HG02973 (cell line): ENCODE results near the gene POLR1B.
"Not testable (repeated sequence)": the region's sequence is repeated elsewhere in the genome, so short reads cannot be mapped to it uniquely, and the experiment has no call there.

ENCODE experiments used
- ATAC-seq: cut with Tn5 transposase; IDR thresholded peaks from one replicate; pipeline ENCODE4 v1.9.1; 2021; ENCODE audit warnings: moderate library complexity; ENCODE audit not compliant: unreplicated experiment

POLR1B gene

GRCh38 chr2:112600634-112601033, 58.4 kb downstream of the POLR1B start:
- ATAC-seq = no peak

GRCh38 chr2:112601754-112602153, 59.5 kb downstream of the POLR1B start:
- no peak for ATAC-seq

GRCh38 chr2:112602917-112603316, 60.7 kb downstream of the POLR1B start:
- no peak for ATAC-seq

- ATAC-seq = no peak
Measured at GRCh38 chr2:112603731-112604130, 61.5 kb downstream of the POLR1B start.

- no peak for ATAC-seq
Measured at GRCh38 chr2:112604952-112605351, 62.7 kb downstream of the POLR1B start.

- ATAC-seq = no peak
Measured at GRCh38 chr2:112605926-112606325, 63.7 kb downstream of the POLR1B start.

- ATAC-seq = no peak
Measured at GRCh38 chr2:112606547-112606946, 64.3 kb downstream of the POLR1B start.

GRCh38 chr2:112607680-112608438, 65.6 kb downstream of the POLR1B start:
- no peak for ATAC-seq

- not testable (repeated sequence) for ATAC-seq
Measured at GRCh38 chr2:112609320-112609719, 67.1 kb downstream of the POLR1B start.

GRCh38 chr2:112612283-112612682, 70.0 kb downstream of the POLR1B start:
- not testable (repeated sequence) for ATAC-seq

GRCh38 chr2:112614201-112614840, 72.1 kb downstream of the POLR1B start:
- no peak for ATAC-seq

GRCh38 chr2:112615051-112615450, 72.8 kb downstream of the POLR1B start:
- no peak for ATAC-seq

GRCh38 chr2:112615798-112616197, 73.5 kb downstream of the POLR1B start:
- not testable (repeated sequence) for ATAC-seq

GRCh38 chr2:112618383-112618782, 76.1 kb downstream of the POLR1B start:
- ATAC-seq = no peak

GRCh38 chr2:112621790-112622527, 79.7 kb downstream of the POLR1B start:
- ATAC-seq = no peak

GRCh38 chr2:112622528-112622849, 80.2 kb downstream of the POLR1B start:
- no peak for ATAC-seq

GRCh38 chr2:112623913-112624777, 81.9 kb downstream of the POLR1B start:
- no peak for ATAC-seq

GRCh38 chr2:112625474-112626114, 83.3 kb downstream of the POLR1B start:
- ATAC-seq = no peak

GRCh38 chr2:112626604-112627059, 84.4 kb downstream of the POLR1B start:
- no peak for ATAC-seq
